Measurements from ENCODE around the gene NUDT16L1.

The NUDT16L1 gene

GRCh38 chr16:4664538-4665418 lies 28.6 kb upstream of the NUDT16L1 start:
- peak; percentile 72 for DNase-seq

- DNase-seq, result no peak
Observed at GRCh38 chr16:4666537-4667202, 26.7 kb upstream of the NUDT16L1 start.

- DNase-seq, result no peak
Observed at GRCh38 chr16:4667203-4667963, 26.0 kb upstream of the NUDT16L1 start.

- no peak for DNase-seq
Observed at GRCh38 chr16:4668313-4668960, 24.9 kb upstream of the NUDT16L1 start.

GRCh38 chr16:4673387-4674046 lies 19.8 kb upstream of the NUDT16L1 start:
- no peak for DNase-seq

GRCh38 chr16:4674926-4675530 lies 18.3 kb upstream of the NUDT16L1 start:
- no peak for DNase-seq

GRCh38 chr16:4675864-4676786 lies 17.2 kb upstream of the NUDT16L1 start:
- peak; percentile 84 for DNase-seq

- no peak for DNase-seq
Observed at GRCh38 chr16:4676831-4677230, 16.5 kb upstream of the NUDT16L1 start.

GRCh38 chr16:4677390-4677789 lies 16.0 kb upstream of the NUDT16L1 start:
- DNase-seq, result no peak

GRCh38 chr16:4677994-4678393 lies 15.4 kb upstream of the NUDT16L1 start:
- DNase-seq, result no peak

- no peak for DNase-seq
Observed at GRCh38 chr16:4678596-4678995, 14.8 kb upstream of the NUDT16L1 start.

GRCh38 chr16:4679156-4679849 lies 14.1 kb upstream of the NUDT16L1 start:
- no peak for DNase-seq

GRCh38 chr16:4679850-4680636 lies 13.3 kb upstream of the NUDT16L1 start:
- no peak for DNase-seq

GRCh38 chr16:4680673-4681470 lies 12.5 kb upstream of the NUDT16L1 start:
- DNase-seq, result no peak

- DNase-seq, result no peak
Observed at GRCh38 chr16:4681471-4682083, 11.8 kb upstream of the NUDT16L1 start.

- no peak for DNase-seq
Observed at GRCh38 chr16:4682084-4682591, 11.2 kb upstream of the NUDT16L1 start.

- DNase-seq, result peak; percentile 73
Observed at GRCh38 chr16:4682616-4683254, 10.6 kb upstream of the NUDT16L1 start.
